Measurements from ENCODE around the gene DAZAP1.

The DAZAP1 gene

DNA sequence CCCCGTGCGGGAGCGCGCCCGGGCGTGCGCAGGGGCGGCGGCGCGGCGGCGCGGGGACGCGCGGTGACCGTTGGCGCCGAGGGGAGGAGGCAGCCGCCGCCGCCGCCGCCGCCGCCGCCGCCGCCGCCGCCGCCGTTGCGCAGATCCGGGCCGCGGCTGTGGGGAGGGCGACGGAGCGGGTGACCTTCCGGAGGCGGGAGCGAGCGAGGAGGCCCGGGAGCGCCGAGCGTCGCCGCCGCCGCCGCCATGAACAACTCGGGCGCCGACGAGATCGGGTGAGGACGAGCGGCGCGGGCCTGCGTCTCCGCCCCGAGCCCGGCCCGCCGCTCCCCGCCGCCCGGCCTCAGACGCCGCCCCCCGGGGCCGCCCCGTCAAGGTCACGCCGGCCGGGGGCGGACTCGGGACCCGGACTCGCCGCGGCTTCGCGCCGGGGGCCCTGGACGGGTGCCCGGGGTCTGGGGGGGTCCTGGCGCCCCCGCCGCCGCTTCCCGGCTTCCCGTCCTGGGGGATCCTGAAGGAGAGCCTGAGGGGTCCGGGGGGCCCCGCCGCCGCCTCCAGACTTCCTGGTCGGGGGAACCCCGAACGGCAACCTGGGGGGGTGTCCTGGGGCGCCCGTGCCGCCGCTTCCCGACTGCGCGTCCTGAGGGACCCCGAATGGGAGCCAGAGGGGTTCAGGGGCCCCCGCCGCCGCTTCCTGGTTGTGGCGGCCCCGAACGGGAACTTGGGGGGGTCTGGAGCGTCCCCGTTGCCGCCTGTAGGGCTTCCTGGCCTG lies at the start of gene DAZAP1:
TSS of gene DAZAP1 (plus strand) at position 59 of the 772 bp plus-strand sequence. CDS start at position 247, 188 bp downstream.
- TF ChIP-seq CTCF (IDR thresholded peaks at IDR 0.05; ENCODE audit: low read depth, low read length, missing control alignments): no peak
- H3K4me3 ChIP-seq (replicated peaks; ENCODE audit: low read depth, low read length): peak within 1 kb of the TSS; percentile 70
- no peak for DNase-seq (ENCODE audit: extremely low read depth, low read depth)

DNA sequence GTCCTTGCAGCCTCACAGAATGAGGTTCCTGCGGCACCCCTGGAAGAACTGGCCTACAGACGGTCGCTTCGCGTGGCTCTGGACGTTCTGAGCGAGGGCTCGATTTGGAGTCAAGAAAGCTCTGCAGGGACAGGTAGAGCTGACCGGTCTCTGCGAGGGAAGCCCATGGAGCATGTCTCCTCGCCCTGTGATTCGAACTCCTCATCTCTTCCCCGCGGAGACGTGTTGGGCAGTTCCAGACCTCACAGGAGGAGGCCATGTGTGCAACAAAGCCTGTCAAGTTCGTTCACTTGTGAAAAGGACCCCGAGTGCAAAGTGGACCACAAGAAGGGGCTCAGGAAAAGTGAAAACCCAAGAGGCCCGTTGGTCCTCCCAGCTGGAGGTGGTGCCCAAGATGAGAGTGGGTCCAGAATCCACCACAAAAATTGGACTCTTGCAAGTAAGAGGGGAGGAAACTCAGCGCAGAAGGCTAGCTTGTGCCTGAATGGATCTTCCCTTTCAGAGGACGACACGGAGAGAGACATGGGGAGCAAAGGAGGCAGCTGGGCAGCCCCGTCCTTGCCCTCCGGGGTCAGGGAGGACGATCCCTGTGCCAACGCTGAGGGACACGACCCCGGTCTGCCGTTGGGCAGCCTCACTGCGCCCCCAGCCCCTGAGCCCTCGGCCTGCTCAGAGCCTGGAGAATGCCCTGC lies 47.1 kb upstream of the DAZAP1 start:
- no peak for TF ChIP-seq CTCF (IDR thresholded peaks at IDR 0.05; ENCODE audit: low read depth, low read length, missing control alignments)
- peak overlapping the region; percentile 42 for H3K4me3 ChIP-seq (replicated peaks; ENCODE audit: low read depth, low read length)
- no peak for DNase-seq (ENCODE audit: extremely low read depth, low read depth)

DNA sequence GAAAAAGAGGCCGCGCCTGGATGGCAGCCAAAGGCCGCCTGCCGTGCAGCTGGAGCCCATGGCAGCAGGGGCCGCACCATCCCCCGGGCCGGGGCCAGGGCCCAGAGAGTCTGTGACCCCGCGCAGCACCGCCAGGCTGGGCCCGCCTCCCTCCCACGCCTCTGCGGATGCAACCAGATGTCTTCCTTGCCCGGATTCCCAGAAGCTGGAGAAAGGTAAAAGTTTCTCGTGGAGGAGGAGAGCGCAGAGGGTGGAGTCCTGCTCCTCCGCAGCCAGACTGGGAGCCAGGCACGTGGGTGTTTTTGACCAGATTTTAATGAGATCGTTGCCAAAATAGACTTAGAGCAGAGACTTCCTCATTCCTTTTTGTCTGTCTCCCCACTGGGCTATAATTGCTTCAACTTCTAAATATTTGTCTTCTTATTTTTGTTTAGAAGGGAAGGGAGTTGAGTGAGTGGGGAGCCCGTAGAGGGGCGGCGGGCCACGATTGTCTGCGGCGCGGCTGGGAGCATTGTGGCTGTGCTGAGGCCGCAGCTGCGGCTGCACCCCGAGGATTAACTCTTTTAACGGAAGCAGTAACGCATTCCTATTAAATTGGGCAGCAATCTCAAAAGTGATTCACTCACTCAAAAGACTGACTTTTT lies 46.4 kb upstream of the DAZAP1 start:
- no peak for TF ChIP-seq CTCF (IDR thresholded peaks at IDR 0.05; ENCODE audit: low read depth, low read length, missing control alignments)
- peak; percentile 69 for DNase-seq (ENCODE audit: extremely low read depth, low read depth)
- peak overlapping the region; percentile 42 for H3K4me3 ChIP-seq (replicated peaks; ENCODE audit: low read depth, low read length)

DNA sequence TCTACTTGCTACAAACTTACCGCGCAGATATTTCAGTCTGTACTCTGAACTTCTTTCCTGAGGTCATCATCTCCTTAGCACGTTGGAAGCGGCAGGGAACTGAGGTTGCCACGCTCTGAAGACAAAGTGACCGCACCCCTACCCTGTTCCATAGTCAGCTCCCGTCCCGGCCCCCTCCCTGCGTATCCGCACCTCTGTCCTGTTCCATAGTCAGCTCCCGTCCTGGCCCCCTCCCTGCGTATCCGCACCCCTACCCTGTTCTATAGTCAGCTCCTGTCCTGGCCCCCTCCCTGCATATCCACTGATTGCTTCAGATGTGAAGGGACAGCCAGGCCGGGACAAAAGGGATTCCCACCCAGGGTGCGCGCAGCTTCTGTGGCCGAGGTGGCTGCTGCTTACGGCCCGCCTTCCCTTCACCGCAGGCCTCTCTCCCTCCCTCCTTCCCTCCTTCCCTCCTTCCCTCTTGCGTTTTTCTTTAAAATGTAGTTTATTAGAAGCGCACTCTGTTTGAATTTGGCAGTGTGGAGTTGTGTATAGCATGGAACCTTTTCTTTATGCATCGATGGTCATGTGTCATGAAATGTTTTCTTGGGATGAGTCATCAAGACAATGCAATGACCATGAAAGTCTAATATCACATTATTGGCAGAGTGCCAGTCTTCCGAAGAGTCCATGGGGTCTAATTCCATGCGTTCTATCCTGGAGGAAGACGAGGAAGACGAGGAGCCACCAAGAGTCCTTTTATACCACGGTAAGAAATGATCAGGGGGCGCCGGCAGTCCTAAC lies 45.6 kb upstream of the DAZAP1 start:
- TF ChIP-seq CTCF (IDR thresholded peaks at IDR 0.05; ENCODE audit: low read depth, low read length, missing control alignments): no peak
- peak overlapping the region; percentile 42 for H3K4me3 ChIP-seq (replicated peaks; ENCODE audit: low read depth, low read length)
- DNase-seq (ENCODE audit: extremely low read depth, low read depth): no peak

DNA sequence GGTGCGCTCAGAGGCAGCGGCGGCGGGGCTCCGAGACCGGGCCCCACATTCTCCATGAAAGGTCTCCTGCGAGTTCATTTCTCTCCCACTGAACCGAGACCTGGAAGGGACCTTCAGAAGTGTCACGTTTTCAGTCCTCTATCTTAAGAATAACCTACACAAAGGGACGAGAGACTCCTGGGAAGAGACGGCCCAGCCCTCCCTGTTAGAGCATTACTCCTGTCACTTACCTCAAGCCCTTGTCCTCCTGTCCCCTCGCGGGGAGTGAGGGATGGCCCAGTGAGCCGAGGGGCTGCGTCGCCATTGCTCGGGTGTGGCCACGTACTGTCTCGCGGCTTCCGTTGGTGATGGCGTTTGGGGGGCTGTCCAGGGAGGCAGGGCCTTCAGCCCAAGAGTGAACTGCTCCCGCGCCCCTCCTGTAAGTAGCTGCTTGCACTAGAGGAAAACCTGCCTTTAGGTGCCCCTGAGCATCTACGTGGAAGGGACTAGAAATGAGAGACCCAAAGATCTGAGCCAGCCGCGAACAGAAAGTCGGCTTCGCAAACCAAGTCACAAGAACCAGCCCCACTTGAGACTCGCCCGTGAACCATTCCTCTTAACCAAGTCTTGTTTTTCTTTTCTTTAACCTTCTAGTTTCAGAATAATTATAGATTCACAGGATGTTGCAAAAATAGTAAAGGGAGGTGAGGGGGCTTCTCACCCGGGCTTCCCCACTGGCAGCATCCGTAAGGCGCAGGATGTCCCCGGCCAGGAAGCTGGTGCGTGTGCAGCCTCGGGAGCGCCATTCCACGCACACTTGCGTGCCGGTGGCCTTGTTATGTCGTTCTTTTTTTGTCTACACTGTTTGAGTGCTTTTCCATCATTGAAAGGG lies 44.8 kb upstream of the DAZAP1 start:
- DNase-seq (ENCODE audit: extremely low read depth, low read depth): no peak
- no peak for TF ChIP-seq CTCF (IDR thresholded peaks at IDR 0.05; ENCODE audit: low read depth, low read length, missing control alignments)
- no peak overlapping the region for H3K4me3 ChIP-seq (replicated peaks; ENCODE audit: low read depth, low read length)

Data from HFF-Myc (cell line).